ENCODE results near the gene TBC1D19.

- TF ChIP-seq CTCF (IDR thresholded peaks at IDR 0.05) (no peak), POLR2AphosphoS5 (IDR thresholded peaks at IDR 0.05) (no peak), POLR2A (IDR thresholded peaks at IDR 0.05) (no peak)
These were observed 10.5 kb downstream of the TBC1D19 start for GRCh38 chr4:26594371-26594770.

Measured in stomach (tissue), 4 donors.